Endothelial cell of umbilical vein (primary cell): Measurements from ENCODE around the gene FMN1.

Source experiments
- EZH2 ChIP-seq: IDR thresholded peaks from 2 replicates; pipeline ENCODE4 v1.6.1; 2012; ENCODE audit warnings: borderline replicate concordance, low read depth, mild to moderate bottlenecking, moderate library complexity, low read length, inconsistent platforms; ENCODE audit not compliant: severe bottlenecking
- FOS ChIP-seq: IDR thresholded peaks from 2 replicates; pipeline ENCODE4 v1.6.1; 2011; ENCODE audit warnings: mild to moderate bottlenecking, low read length, moderate library complexity, borderline replicate concordance; ENCODE audit not compliant: insufficient read depth
- GATA2 ChIP-seq: IDR thresholded peaks from 2 replicates; pipeline ENCODE4 v1.7.0; 2011; ENCODE audit warnings: low read depth, mild to moderate bottlenecking, moderate library complexity, mixed read lengths, low read length; ENCODE audit not compliant: insufficient read length, insufficient read depth
- JUN ChIP-seq: IDR thresholded peaks from 2 replicates; pipeline ENCODE4 v1.6.1; 2011; ENCODE audit warnings: borderline replicate concordance, low read depth; ENCODE audit not compliant: insufficient read length, insufficient read depth
- POLR2A ChIP-seq: IDR thresholded peaks from 2 replicates; pipeline ENCODE4 v1.6.1; 2012; ENCODE audit warnings: low read depth, mild to moderate bottlenecking, control low read depth, low read length
- POLR2AphosphoS5 ChIP-seq: IDR thresholded peaks from 2 replicates; pipeline ENCODE4 v1.6.1; 2012; ENCODE audit warnings: low read depth, mild to moderate bottlenecking, control low read depth, low read length, moderate library complexity; ENCODE audit not compliant: insufficient read depth
- TF ChIP-seq, protein P1 (sequence below), 2 donors: IDR thresholded peaks; 1 replicate in 1 of 2; 2 replicates in 1 of 2; pipeline ENCODE4 v1.5.1; 2011; ENCODE audit warnings: low read length in 2 of 2, mild to moderate bottlenecking in 2 of 2, moderate library complexity in 2 of 2, control low read depth in 1 of 2, inconsistent platforms in 1 of 2, low read depth in 1 of 2; ENCODE audit not compliant: insufficient read depth in 1 of 2; ENCODE audit errors: extremely low read depth in 1 of 2

DNA sequence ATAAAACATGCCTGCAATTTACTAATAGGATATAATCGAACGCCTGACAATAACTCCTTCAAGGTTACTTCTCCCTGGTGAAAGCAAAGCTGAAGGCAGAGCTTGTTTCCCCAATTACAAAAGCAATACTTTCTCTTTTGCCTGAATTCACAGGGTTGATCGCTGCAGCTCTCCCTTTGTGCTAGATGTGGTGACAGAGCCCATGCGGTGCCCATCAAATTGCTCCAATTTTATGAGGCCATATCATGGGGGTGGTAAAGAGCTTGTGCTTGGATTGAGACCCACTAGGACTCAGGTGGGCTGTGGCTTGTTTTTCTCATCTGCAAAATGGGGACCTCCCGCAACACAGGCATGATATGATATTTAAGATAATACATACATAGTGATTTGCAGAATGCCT lies 333.3 kb downstream of the FMN1 start:
- TF ChIP-seq, protein P1, sequence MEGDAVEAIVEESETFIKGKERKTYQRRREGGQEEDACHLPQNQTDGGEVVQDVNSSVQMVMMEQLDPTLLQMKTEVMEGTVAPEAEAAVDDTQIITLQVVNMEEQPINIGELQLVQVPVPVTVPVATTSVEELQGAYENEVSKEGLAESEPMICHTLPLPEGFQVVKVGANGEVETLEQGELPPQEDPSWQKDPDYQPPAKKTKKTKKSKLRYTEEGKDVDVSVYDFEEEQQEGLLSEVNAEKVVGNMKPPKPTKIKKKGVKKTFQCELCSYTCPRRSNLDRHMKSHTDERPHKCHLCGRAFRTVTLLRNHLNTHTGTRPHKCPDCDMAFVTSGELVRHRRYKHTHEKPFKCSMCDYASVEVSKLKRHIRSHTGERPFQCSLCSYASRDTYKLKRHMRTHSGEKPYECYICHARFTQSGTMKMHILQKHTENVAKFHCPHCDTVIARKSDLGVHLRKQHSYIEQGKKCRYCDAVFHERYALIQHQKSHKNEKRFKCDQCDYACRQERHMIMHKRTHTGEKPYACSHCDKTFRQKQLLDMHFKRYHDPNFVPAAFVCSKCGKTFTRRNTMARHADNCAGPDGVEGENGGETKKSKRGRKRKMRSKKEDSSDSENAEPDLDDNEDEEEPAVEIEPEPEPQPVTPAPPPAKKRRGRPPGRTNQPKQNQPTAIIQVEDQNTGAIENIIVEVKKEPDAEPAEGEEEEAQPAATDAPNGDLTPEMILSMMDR (IDR thresholded peaks at IDR 0.05; ENCODE audit: extremely low read depth in 1 of 2, insufficient read depth in 1 of 2, low read depth in 1 of 2, low read length in 2 of 2) = no peak
- no peak for TF ChIP-seq FOS
- no peak for TF ChIP-seq GATA2
- no peak for TF ChIP-seq JUN
- no peak for TF ChIP-seq POLR2A
- no peak for TF ChIP-seq EZH2
- TF ChIP-seq POLR2AphosphoS5 = no peak
